Brain microvascular endothelial cell (primary cell): ENCODE measurements around the gene SLC9A7.
"Not testable (repeated sequence)": the region's sequence is repeated elsewhere in the genome, so short reads cannot be mapped to it uniquely, and the experiment has no call there.

ENCODE experiments used
- DNase-seq: peaks from one replicate; pipeline ENCODE4 v3.0.0-alpha.2; 2020
- H3K27ac ChIP-seq: fragments of 250-450 bp; sonication (Bioruptor Pico); 2 replicates; pipeline ENCODE4 v1.5.1; 2020; ENCODE audit warnings: mild to moderate bottlenecking, moderate library complexity
- H3K27me3 ChIP-seq: fragments of 250-450 bp; sonication (Bioruptor Pico); replicated peaks from 2 replicates; pipeline ENCODE4 v1.5.1; 2020; ENCODE audit warnings: mild to moderate bottlenecking
- H3K36me3 ChIP-seq: fragments of 250-450 bp; sonication (Bioruptor Pico); replicated peaks from 2 replicates; pipeline ENCODE4 v1.5.1; 2020; ENCODE audit warnings: mild to moderate bottlenecking
- H3K4me3 ChIP-seq: 2 replicates; pipeline ENCODE4 v1.5.1; 2011; ENCODE audit warnings: low read depth, mild to moderate bottlenecking, control low read depth, low read length, moderate library complexity
- in situ Hi-C: cut with HindIII; loops from 2 replicates; pipeline ENCODE4 v1.10.0; 2017; ENCODE audit warnings: low sequenced_read_pairs, low pct_ligation_motif_present
- TF ChIP-seq, protein P1 (sequence below): IDR thresholded peaks from 2 replicates; pipeline ENCODE4 v1.5.1; 2011; ENCODE audit warnings: low read depth, mild to moderate bottlenecking, moderate library complexity, low read length, control low read depth, inconsistent platforms; ENCODE audit errors: missing control alignments

The SLC9A7 gene

DNA sequence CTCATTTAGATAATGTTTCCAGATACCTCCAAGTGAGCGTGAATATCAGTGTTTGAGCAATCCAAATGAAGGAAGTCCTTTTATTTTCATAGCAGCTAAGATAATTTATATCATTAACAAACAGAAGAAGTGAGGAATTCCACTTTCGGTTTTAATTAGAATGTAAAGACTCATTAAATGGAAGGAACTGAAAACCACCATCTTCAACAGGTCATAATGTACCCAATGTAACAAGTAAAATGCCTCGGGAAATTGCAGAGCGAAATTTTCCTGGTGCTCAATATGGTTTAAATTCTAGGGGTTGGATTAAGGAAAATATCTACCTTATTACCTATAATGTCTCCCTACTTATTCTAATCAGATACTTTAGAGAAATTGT lies 33.9 kb upstream of the SLC9A7 start:
- H3K27ac ChIP-seq: peak overlapping the region; percentile 99
- in situ Hi-C loops: no loop called here
- TF ChIP-seq, protein P1, sequence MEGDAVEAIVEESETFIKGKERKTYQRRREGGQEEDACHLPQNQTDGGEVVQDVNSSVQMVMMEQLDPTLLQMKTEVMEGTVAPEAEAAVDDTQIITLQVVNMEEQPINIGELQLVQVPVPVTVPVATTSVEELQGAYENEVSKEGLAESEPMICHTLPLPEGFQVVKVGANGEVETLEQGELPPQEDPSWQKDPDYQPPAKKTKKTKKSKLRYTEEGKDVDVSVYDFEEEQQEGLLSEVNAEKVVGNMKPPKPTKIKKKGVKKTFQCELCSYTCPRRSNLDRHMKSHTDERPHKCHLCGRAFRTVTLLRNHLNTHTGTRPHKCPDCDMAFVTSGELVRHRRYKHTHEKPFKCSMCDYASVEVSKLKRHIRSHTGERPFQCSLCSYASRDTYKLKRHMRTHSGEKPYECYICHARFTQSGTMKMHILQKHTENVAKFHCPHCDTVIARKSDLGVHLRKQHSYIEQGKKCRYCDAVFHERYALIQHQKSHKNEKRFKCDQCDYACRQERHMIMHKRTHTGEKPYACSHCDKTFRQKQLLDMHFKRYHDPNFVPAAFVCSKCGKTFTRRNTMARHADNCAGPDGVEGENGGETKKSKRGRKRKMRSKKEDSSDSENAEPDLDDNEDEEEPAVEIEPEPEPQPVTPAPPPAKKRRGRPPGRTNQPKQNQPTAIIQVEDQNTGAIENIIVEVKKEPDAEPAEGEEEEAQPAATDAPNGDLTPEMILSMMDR: no peak
- no peaks in the 10 kb centered on the region for H3K36me3 ChIP-seq
- H3K4me3 ChIP-seq: no peak overlapping the region
- no peaks in the 10 kb centered on the region for H3K27me3 ChIP-seq
- DNase-seq: no peak

DNA sequence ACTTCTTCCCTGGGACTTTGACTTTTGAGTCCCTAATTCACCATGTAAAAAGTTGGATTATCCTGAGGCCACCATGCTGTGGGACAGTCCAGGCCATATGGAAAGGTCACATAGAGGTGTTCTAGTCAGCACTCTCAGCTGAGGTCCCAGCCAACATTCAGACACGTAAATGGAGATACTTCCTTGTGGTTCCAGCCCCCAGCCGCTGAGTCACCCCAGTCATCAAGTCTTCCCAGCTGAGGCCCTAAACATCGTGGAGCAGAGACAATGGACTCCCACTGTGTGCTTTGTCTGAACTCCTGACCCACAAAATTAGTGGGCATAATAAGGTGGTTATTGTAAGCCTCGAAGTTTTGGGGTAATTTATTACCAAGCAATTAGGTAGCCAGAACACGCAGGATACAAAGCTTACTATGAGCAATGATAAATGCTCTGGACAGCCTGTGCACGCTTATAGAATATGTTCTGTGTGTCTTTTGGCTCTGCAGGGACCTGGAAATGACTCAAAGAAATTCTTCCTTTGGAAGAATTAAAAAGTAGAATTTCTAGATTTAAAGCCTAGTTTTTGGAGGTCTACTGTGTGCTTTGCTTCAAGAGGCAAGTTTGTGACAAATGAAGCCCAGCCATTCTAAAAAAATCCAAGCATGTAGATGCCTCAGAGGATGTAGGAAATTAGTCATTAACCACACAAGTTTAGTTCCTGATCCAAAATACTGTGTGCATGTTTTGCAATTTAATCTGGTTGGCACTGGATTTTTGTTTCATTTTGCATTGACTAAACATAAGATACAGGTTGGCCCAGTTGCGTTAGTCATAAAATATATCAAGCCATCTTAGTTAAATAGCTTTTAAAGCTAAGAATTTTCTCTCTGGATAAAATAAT lies 33.2 kb upstream of the SLC9A7 start:
- no peak overlapping the region for H3K4me3 ChIP-seq
- H3K27ac ChIP-seq: peak overlapping the region; percentile 99
- no peaks in the 10 kb centered on the region for H3K27me3 ChIP-seq
- in situ Hi-C loops: no loop called here
- TF ChIP-seq, protein P1: no peak
- H3K36me3 ChIP-seq: no peaks in the 10 kb centered on the region
- peak; percentile 91 for DNase-seq

DNA sequence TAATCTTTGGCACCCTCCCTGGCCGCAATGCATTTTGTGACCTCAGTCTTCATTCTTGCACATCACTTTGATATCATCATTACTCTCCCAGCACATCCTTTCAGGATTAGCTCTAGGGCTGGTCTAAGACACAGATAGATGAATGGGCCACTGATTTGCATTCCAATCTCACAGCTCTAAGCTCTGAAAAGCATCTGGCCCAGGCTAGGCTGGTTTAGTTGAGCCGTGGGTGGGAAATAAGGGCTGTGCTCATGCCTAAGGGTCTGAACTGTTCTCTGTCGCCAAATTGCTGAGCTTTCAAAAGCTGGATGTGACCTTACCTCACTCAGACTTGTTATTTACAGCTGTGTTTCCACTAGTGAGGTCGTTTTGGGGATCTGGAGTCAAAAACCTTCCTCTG lies 30.0 kb upstream of the SLC9A7 start:
- DNase-seq: peak; percentile 37
- Histone ChIP-seq H3K27ac (peak overlapping the region; percentile 19), H3K36me3 (no peaks in the 10 kb centered on the region), H3K4me3 (no peak overlapping the region), H3K27me3 (no peaks in the 10 kb centered on the region)
- TF ChIP-seq, protein P1: no peak
- in situ Hi-C loops: no loop called here

DNA sequence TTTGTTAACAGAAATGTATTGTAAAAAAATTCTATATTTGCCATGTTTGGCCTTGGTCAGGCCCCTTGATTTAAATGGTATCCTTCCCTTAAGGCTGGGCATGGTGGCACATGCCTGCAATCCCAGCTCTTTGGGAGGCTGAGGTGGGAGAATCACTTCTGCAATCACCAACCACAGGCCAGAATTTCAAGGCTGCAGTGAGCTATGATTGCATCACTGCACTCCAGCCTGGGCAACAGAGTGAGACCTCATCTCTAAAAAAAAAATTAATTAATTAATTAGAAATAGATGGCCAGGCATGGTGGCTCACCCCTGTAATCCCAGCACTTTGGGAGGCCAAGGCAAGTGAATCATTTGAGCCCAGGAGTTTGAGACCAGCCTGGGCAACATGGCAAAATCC lies 25.5 kb upstream of the SLC9A7 start:
- DNase-seq, H3K4me3 ChIP-seq, H3K27me3 ChIP-seq, in situ Hi-C loops, H3K36me3 ChIP-seq, H3K27ac ChIP-seq: not testable (repeated sequence)

DNA sequence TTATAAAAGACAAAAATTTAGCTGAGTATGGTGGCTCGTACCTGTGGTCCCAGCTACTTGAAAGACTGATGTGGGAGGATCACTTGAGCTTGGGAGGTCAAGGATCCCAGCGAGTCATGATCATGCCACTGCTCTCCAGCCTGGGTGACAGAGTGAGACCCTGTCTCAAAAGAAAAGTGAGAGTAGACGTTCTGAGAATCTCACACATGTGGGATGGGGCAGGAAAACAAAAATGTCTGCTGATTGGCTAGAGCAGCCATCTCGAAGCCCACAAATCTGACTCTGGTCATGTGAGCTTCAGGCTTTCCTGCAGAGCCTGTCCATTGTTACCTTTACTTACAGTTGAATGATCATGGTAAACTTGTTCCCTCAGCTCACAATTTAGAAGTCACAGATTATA lies 23.1 kb upstream of the SLC9A7 start:
- DNase-seq: no peak
- Histone ChIP-seq H3K36me3 (no peaks in the 10 kb centered on the region), H3K27ac (no peak overlapping the region), H3K27me3 (no peaks in the 10 kb centered on the region), H3K4me3 (no peak overlapping the region)
- TF ChIP-seq, protein P1: no peak
- in situ Hi-C loops: no loop called here

DNA sequence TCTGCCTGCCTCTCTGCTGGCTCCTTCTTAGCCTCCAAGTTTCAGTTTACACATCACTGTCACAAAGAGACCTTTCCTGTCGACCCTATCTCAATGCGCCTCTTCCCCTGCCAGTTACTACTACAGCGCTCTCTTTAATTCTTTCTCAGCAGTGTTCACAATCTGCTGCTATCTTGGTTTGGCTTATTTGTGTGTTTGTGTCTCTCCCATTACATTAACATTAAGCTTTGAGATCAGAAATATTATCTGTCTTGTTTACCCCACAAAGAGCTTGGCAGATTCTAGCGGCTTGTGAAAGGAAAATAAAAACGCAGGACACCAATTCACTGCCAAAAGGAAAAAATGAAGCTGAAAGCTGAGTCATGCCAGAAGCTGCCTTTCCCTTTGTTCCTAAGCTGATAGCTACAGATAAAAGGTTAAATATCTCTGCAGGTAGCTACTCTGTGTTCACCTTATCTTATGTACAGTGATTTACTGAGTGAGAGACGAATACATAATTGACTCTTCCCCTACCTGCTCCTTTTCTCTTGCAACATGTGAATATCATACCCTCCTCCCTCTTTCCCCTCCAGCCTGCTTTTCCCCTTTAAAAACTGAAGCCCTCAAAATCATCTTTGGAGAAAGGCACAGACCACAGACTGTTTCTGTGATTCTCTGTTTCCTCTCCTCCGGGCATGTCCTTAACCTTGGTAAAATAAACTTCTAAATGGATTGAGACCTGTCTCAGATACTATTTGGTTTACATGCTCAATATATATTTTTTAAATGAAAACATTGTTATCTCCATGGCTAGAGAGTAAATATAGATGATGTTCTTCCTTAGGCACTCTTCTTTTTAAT lies 19.3 kb upstream of the SLC9A7 start:
- Histone ChIP-seq H3K36me3 (no peaks in the 10 kb centered on the region), H3K4me3 (no peak overlapping the region), H3K27me3 (no peaks in the 10 kb centered on the region), H3K27ac (peak overlapping the region; percentile 68)
- peak; percentile 35 for DNase-seq
- in situ Hi-C loops: no loop called here
- TF ChIP-seq, protein P1: no peak
